ENCODE measurements around the gene ALOX5AP. TPM values are rescaled to one million over a fixed set of nuclear protein-coding genes. Genes with fewer than 3 reads are reported as not detected.

Gene ALOX5AP
- total RNA-seq, 1 experiment from 2014 or later, result not detected

GRCh38 chr13:30800107-30800506 is 64.8 kb downstream of the ALOX5AP start:
- Histone ChIP-seq H3K9me2 (ENCODE audit: insufficient read depth) (no peaks in the 10 kb centered on the region), H2AFZ (no peak overlapping the region), H3K4me2 (no peak overlapping the region), H3K4me3 (no peak overlapping the region), H4K20me1 (ENCODE audit: insufficient read depth) (no peaks in the 10 kb centered on the region), H3F3A (ENCODE audit: insufficient read depth, low read depth) (peaks cover 11% of the 10 kb centered on the region), H3K27ac (no peak overlapping the region), H3K36me3 (ENCODE audit: low read depth) (no peaks in the 10 kb centered on the region), H3K9me3 (ENCODE audit: insufficient read depth, low read depth) (no peaks in the 10 kb centered on the region), H3K27me3 (ENCODE audit: insufficient read depth, low read depth) (no peaks in the 10 kb centered on the region), H3K79me2 (ENCODE audit: low read depth) (no peaks in the 10 kb centered on the region), H3K4me1 (replicated peaks; ENCODE audit: insufficient read depth) (peaks cover 26% of the 10 kb centered on the region)
- POLR2A ChIA-PET (ENCODE audit: unreplicated experiment), result no interaction called here
- intact Hi-C loops (cut with micrococcal nuclease; ENCODE audit: unreplicated experiment), result loop anchor here (5.0 to 10.0 kb wide), 2 partner anchors 223 to 335 kb away; partner anchors contain the start of gene HMGB1
- no peak for DNase-seq
- TF ChIP-seq, protein P1, sequence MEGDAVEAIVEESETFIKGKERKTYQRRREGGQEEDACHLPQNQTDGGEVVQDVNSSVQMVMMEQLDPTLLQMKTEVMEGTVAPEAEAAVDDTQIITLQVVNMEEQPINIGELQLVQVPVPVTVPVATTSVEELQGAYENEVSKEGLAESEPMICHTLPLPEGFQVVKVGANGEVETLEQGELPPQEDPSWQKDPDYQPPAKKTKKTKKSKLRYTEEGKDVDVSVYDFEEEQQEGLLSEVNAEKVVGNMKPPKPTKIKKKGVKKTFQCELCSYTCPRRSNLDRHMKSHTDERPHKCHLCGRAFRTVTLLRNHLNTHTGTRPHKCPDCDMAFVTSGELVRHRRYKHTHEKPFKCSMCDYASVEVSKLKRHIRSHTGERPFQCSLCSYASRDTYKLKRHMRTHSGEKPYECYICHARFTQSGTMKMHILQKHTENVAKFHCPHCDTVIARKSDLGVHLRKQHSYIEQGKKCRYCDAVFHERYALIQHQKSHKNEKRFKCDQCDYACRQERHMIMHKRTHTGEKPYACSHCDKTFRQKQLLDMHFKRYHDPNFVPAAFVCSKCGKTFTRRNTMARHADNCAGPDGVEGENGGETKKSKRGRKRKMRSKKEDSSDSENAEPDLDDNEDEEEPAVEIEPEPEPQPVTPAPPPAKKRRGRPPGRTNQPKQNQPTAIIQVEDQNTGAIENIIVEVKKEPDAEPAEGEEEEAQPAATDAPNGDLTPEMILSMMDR (conservative IDR thresholded peaks at IDR 0.05), result no peak
- no peak for TF ChIP-seq EZH2 (IDR thresholded peaks at IDR 0.05; ENCODE audit: low read depth)
- CTCF ChIA-PET, result no interaction called here
- no TSS peak for BruUV-seq (replicated peaks)

GRCh38 chr13:30802501-30802900 is 67.2 kb downstream of the ALOX5AP start:
- no peaks in the 10 kb centered on the region for H3K79me2 ChIP-seq (ENCODE audit: low read depth)
- H3K27me3 ChIP-seq (ENCODE audit: insufficient read depth, low read depth), result no peaks in the 10 kb centered on the region
- no peak overlapping the region for H3K4me3 ChIP-seq
- no peaks in the 10 kb centered on the region for H3F3A ChIP-seq (ENCODE audit: insufficient read depth, low read depth)
- no TSS peak for BruUV-seq (replicated peaks)
- H2AFZ ChIP-seq, result no peak overlapping the region
- H3K27ac ChIP-seq, result no peak overlapping the region
- H3K4me2 ChIP-seq, result peak overlapping the region; percentile 59
- intact Hi-C loops (cut with micrococcal nuclease; ENCODE audit: unreplicated experiment), result loop anchor here (2.0 to 10.0 kb wide), 4 partner anchors 225 to 670 kb away; partner anchors contain the start of gene HMGB1
- ChIA-PET POLR2A (ENCODE audit: unreplicated experiment) (no interaction called here), CTCF (no interaction called here)
- no peaks in the 10 kb centered on the region for H3K36me3 ChIP-seq (ENCODE audit: low read depth)
- TF ChIP-seq EZH2 (IDR thresholded peaks at IDR 0.05; ENCODE audit: low read depth), result no peak
- TF ChIP-seq, protein P1 (conservative IDR thresholded peaks at IDR 0.05), result no peak
- H4K20me1 ChIP-seq (ENCODE audit: insufficient read depth), result no peaks in the 10 kb centered on the region
- DNase-seq, result no peak
- no peaks in the 10 kb centered on the region for H3K9me3 ChIP-seq (ENCODE audit: insufficient read depth, low read depth)
- H3K9me2 ChIP-seq (ENCODE audit: insufficient read depth), result no peaks in the 10 kb centered on the region
- H3K4me1 ChIP-seq (replicated peaks; ENCODE audit: insufficient read depth), result peaks cover 4% of the 10 kb centered on the region

DNA sequence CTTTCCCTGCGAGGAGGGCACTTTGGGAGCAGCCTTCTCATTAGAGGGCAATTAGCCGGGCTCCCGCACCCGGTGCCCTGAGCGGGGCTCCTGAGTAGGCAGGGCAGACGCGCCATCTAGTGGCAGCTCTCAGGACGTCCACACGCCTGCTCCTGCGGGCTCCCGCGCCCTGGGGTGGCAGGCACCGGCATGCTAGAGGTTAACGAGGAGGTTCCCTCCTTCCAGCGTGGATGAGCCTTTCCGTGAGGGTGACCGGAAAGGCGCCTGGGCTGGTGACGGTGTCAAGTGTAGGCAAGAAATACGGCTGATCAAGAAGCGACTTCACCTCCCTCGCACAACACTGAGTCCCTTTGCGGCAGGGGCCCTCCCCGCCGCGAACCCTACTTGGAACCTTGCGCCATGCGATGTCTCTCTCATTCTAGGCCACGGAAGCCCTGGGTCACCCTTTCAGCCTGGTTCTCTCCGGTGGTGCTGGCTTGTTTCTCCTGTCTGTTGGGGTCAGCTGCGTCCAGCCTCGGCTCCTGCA is 67.7 kb downstream of the ALOX5AP start:
- no peaks in the 10 kb centered on the region for H3K79me2 ChIP-seq (ENCODE audit: low read depth)
- H3F3A ChIP-seq (ENCODE audit: insufficient read depth, low read depth), result no peaks in the 10 kb centered on the region
- H2AFZ ChIP-seq, result no peak overlapping the region
- no peaks in the 10 kb centered on the region for H4K20me1 ChIP-seq (ENCODE audit: insufficient read depth)
- no TSS peak for BruUV-seq (replicated peaks)
- TF ChIP-seq, protein P1 (conservative IDR thresholded peaks at IDR 0.05), result peak; percentile 95
- TF ChIP-seq EZH2 (IDR thresholded peaks at IDR 0.05; ENCODE audit: low read depth), result no peak
- H3K4me2 ChIP-seq, result peak overlapping the region; percentile 59
- no peaks in the 10 kb centered on the region for H3K9me2 ChIP-seq (ENCODE audit: insufficient read depth)
- no peaks in the 10 kb centered on the region for H3K9me3 ChIP-seq (ENCODE audit: insufficient read depth, low read depth)
- H3K4me3 ChIP-seq, result no peak overlapping the region
- H3K27ac ChIP-seq, result no peak overlapping the region
- ChIA-PET CTCF (interaction anchor here (0.6 to 0.9 kb wide), 2 partner anchors 63 to 128 kb away, joined by 3 to 10 read pairs; no protein-coding TSS in a partner anchor), POLR2A (ENCODE audit: unreplicated experiment) (no interaction called here)
- intact Hi-C loops (cut with micrococcal nuclease; ENCODE audit: unreplicated experiment), result loop anchor here (2.0 to 10.0 kb wide), 4 partner anchors 226 to 670 kb away; partner anchors contain the start of gene HMGB1
- peak in 1 of 2 experiments; percentile 57 for DNase-seq
- no peaks in the 10 kb centered on the region for H3K36me3 ChIP-seq (ENCODE audit: low read depth)
- no peaks in the 10 kb centered on the region for H3K27me3 ChIP-seq (ENCODE audit: insufficient read depth, low read depth)
- no peaks in the 10 kb centered on the region for H3K4me1 ChIP-seq (replicated peaks; ENCODE audit: insufficient read depth)
